HepG2 (cell line): Measurements from ENCODE around the gene OR6S1. TPM values are rescaled to one million over a fixed set of nuclear protein-coding genes. Genes with fewer than 3 reads are reported as not detected.
A peak's percentile ranks its signal among the peaks of the same experiment; 100 is the strongest.

Experiments
- DMTF1 ChIP-seq: sonication (generic); formaldehyde crosslinking; IDR thresholded peaks from 2 replicates; pipeline ENCODE4 v1.4.0; 2020; ENCODE audit warnings: mild to moderate bottlenecking, missing genetic modification reagents
- NFAT5 ChIP-seq: sonication (generic); formaldehyde crosslinking; IDR thresholded peaks from 2 replicates; pipeline ENCODE4 v1.4.0; 2020; ENCODE audit warnings: missing genetic modification reagents
- NR1H2 ChIP-seq: sonication (generic); formaldehyde crosslinking; IDR thresholded peaks from 2 replicates; pipeline ENCODE4 v1.8.1; 2022; ENCODE audit warnings: low read depth, missing genetic modification reagents, borderline replicate concordance
- ONECUT2 ChIP-seq: sonication (generic); formaldehyde crosslinking; IDR thresholded peaks from 2 replicates; pipeline ENCODE4 v1.4.0; 2020; ENCODE audit warnings: missing genetic modification reagents
- PATZ1 ChIP-seq: sonication (generic); formaldehyde crosslinking; IDR thresholded peaks from 2 replicates; pipeline ENCODE4 v1.4.0; 2020; ENCODE audit warnings: missing genetic modification reagents
- RFX1 ChIP-seq: fragments of 450-650 bp; IDR thresholded peaks from 2 replicates; pipeline ENCODE4 v1.6.1; 2017
- RXRB ChIP-seq: IDR thresholded peaks from 2 replicates; pipeline ENCODE4 v1.6.1; 2016; ENCODE audit warnings: borderline replicate concordance, missing genetic modification reagents, missing compliant biosample characterization
- SAP130 ChIP-seq: IDR thresholded peaks from 2 replicates; pipeline ENCODE4 v1.6.1; 2016; ENCODE audit warnings: low read depth
- SMAD9 ChIP-seq: sonication (generic); formaldehyde crosslinking; IDR thresholded peaks from 2 replicates; pipeline ENCODE4 v1.5.1; 2020; ENCODE audit warnings: mild to moderate bottlenecking, missing genetic modification reagents
- THAP11 ChIP-seq: IDR thresholded peaks from 2 replicates; pipeline ENCODE4 v1.6.1; 2016; ENCODE audit warnings: missing biosample characterization, missing genetic modification reagents
- ZMYM2 ChIP-seq: sonication (generic); formaldehyde crosslinking; IDR thresholded peaks from 2 replicates; pipeline ENCODE4 v1.8.0; 2022; ENCODE audit warnings: mild to moderate bottlenecking, missing genetic modification reagents
- ZNF121 ChIP-seq: sonication (generic); formaldehyde crosslinking; IDR thresholded peaks from 2 replicates; pipeline ENCODE4 v1.5.0; 2020; ENCODE audit warnings: mild to moderate bottlenecking, missing genetic modification reagents
- ZNF430 ChIP-seq: sonication (generic); formaldehyde crosslinking; IDR thresholded peaks from 2 replicates; pipeline ENCODE4 v1.9.0; 2021; ENCODE audit warnings: mild to moderate bottlenecking, missing genetic modification reagents
- ZNF580 ChIP-seq: IDR thresholded peaks from 2 replicates; pipeline ENCODE4 v1.6.1; 2016; ENCODE audit warnings: low read depth, borderline replicate concordance
- ZNF644 ChIP-seq: IDR thresholded peaks from 2 replicates; pipeline ENCODE4 v1.6.1; 2016; ENCODE audit warnings: low read depth
- ZNF740 ChIP-seq: sonication (generic); formaldehyde crosslinking; IDR thresholded peaks from 2 replicates; pipeline ENCODE4 v1.4.0; 2020; ENCODE audit warnings: missing genetic modification reagents
- ZNF777 ChIP-seq: sonication (generic); formaldehyde crosslinking; IDR thresholded peaks from 2 replicates; pipeline ENCODE4 v1.4.0; 2020; ENCODE audit warnings: missing genetic modification reagents
- ZNF790 ChIP-seq: sonication (generic); formaldehyde crosslinking; IDR thresholded peaks from 2 replicates; pipeline ENCODE4 v1.8.0; 2022; ENCODE audit warnings: missing genetic modification reagents, mild to moderate bottlenecking, borderline replicate concordance
- ZNF816 ChIP-seq: sonication (generic); formaldehyde crosslinking; IDR thresholded peaks from 2 replicates; pipeline ENCODE4 v1.8.0; 2022; ENCODE audit warnings: missing genetic modification reagents, mild to moderate bottlenecking, borderline replicate concordance
- polyA plus RNA-seq, 8 experiments: library from polyadenylated mRNA; depleted of rRNA in 3 of 8; stranded (reverse) in 7 of 8; unstranded in 1 of 8; fragments of >200 nt; fragmentation: Illumina TruSeq in 4 of 8; extraction: Trizol in 4 of 8; gene quantifications; 2 replicates each; pipeline versions ENCODE4 v1.2.1 to v1.2.3, GENCODE V29; 2011 to 2016; ENCODE audit warnings: low read depth in 4 of 8, missing spikeins in 1 of 8, mixed read lengths in 1 of 8; ENCODE audit not compliant: insufficient read depth in 1 of 8
- total RNA-seq, 5 experiments: library from RNA; depleted of rRNA; stranded (reverse); fragments of >200 nt; fragmentation: Illumina TruSeq; extraction: Trizol; gene quantifications; 2 replicates each; pipeline ENCODE4 v1.2.3, GENCODE V29; 2016; ENCODE audit warnings: low read depth in 1 of 5

OR6S1 gene
- total and polyA plus RNA-seq, 2 of the 13 experiments (the other 11 are each of a cell fraction or from before 2014, with no cell fraction given): 0.09 TPM; not detected in 1

- TF ChIP-seq NFAT5 (CRISPR knock-in tag): no peak
- TF ChIP-seq RXRB (CRISPR knock-in tag): peak; percentile 53; the same call in 1 of the 2 replicates
- TF ChIP-seq DMTF1 (CRISPR knock-in tag): no peak
- no peak for TF ChIP-seq NR1H2 (CRISPR knock-in tag)
- no peak for TF ChIP-seq ZNF644 (CRISPR knock-in tag)
- 0 out of 2 replicates have a peak, but pooled peaks have one; percentile 19 for TF ChIP-seq ZNF816 (CRISPR knock-in tag)
- TF ChIP-seq ZNF580 (CRISPR knock-in tag): no peak; the same call in 1 of the 2 replicates
- no peak for TF ChIP-seq ONECUT2 (CRISPR knock-in tag)
- no peak for TF ChIP-seq RFX1
- TF ChIP-seq THAP11 (CRISPR knock-in tag): 0 out of 2 replicates have a peak, but pooled peaks have one; percentile 24
- TF ChIP-seq SMAD9 (CRISPR knock-in tag): no peak
- TF ChIP-seq ZNF790: no peak
- peak; percentile 45; the same call in 1 of the 2 replicates for TF ChIP-seq SAP130 (CRISPR knock-in tag)
- TF ChIP-seq ZNF777 (CRISPR knock-in tag): no peak
- no peak for TF ChIP-seq ZNF740 (CRISPR knock-in tag)
- TF ChIP-seq ZNF121 (CRISPR knock-in tag): no peak
- 0 out of 2 replicates have a peak, but pooled peaks have one; percentile 32 for TF ChIP-seq ZNF430 (CRISPR knock-in tag)
- peak; percentile 72 for TF ChIP-seq ZMYM2 (CRISPR knock-in tag)
- 0 out of 2 replicates have a peak, but pooled peaks have one; percentile 14 for TF ChIP-seq PATZ1
Observed at GRCh38 chr14:20630340-20631022, 11.0 kb downstream of the OR6S1 start (continued).
